Progenitor cell of endocrine pancreas (in vitro differentiated cells): ENCODE measurements around the gene ZXDB. TPM values are rescaled to one million over a fixed set of nuclear protein-coding genes. Genes with fewer than 3 reads are reported as not detected.

Experiments used
- DNase-seq: peaks from one replicate; pipeline ENCODE4 v3.0.0; 2021; ENCODE audit warnings: low spot score; ENCODE audit not compliant: unreplicated experiment
- H3K27ac Mint-ChIP-seq: 2 replicates; pipeline ENCODE4 v1.8.0; 2021; ENCODE audit warnings: mild to moderate bottlenecking, moderate library complexity, mixed read lengths
- H3K27me3 Mint-ChIP-seq: 2 replicates; pipeline ENCODE4 v1.8.0; 2021; ENCODE audit warnings: mixed read lengths
- H3K36me3 Mint-ChIP-seq: 2 replicates; pipeline ENCODE4 v1.8.0; 2022; ENCODE audit warnings: mixed read lengths; ENCODE audit not compliant: insufficient read depth
- H3K4me1 Mint-ChIP-seq: 2 replicates; pipeline ENCODE4 v1.8.0; 2021; ENCODE audit warnings: low read depth, mixed read lengths
- H3K4me3 Mint-ChIP-seq: 2 replicates; pipeline ENCODE4 v1.8.0; 2021; ENCODE audit warnings: low read depth, mild to moderate bottlenecking, moderate library complexity, mixed read lengths
- H3K9me3 Mint-ChIP-seq: 2 replicates; pipeline ENCODE4 v1.8.0; 2021; ENCODE audit warnings: low read depth, mixed read lengths
- total RNA-seq: library from RNA; stranded (reverse); gene quantifications from 2 replicates; pipeline ENCODE4 v1.2.1, GENCODE V29; 2021
- TF ChIP-seq, protein P1 (sequence below): fragments of 200-600 bp; sonication (generic); IDR thresholded peaks from one replicate; pipeline ENCODE4 v1.5.0; 2021; ENCODE audit warnings: antibody characterized with exemption, mild to moderate bottlenecking; ENCODE audit not compliant: unreplicated experiment

Gene ZXDB
- total RNA-seq, 1 donor from 2014 or later, result 8.0 TPM

DNA sequence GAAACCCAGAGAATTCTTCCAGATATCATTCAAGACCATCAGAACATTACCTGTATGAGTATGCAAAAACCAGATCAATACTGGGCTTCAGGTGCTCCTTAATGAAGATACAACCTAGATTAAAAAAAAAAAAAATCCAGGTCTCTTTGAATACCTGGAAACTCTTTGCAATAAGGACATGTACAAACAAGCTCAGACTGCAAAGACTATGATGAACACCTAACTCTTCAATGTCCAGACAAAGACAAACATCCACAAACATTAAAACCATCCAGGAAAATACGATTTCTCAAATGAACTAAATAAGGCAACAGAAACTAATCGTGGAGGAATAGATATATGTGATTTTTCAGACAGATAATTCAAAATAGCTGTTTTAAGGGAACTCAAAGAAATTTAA is 49.5 kb downstream of the ZXDB start:
- Mint-ChIP-seq H3K27ac (no peak overlapping the region), H3K4me3 (no peak overlapping the region), H3K9me3 (peaks cover 60% of the 10 kb centered on the region), H3K4me1 (no peaks in the 10 kb centered on the region), H3K27me3 (no peaks in the 10 kb centered on the region), H3K36me3 (peaks cover 1% of the 10 kb centered on the region)
- TF ChIP-seq, protein P1, sequence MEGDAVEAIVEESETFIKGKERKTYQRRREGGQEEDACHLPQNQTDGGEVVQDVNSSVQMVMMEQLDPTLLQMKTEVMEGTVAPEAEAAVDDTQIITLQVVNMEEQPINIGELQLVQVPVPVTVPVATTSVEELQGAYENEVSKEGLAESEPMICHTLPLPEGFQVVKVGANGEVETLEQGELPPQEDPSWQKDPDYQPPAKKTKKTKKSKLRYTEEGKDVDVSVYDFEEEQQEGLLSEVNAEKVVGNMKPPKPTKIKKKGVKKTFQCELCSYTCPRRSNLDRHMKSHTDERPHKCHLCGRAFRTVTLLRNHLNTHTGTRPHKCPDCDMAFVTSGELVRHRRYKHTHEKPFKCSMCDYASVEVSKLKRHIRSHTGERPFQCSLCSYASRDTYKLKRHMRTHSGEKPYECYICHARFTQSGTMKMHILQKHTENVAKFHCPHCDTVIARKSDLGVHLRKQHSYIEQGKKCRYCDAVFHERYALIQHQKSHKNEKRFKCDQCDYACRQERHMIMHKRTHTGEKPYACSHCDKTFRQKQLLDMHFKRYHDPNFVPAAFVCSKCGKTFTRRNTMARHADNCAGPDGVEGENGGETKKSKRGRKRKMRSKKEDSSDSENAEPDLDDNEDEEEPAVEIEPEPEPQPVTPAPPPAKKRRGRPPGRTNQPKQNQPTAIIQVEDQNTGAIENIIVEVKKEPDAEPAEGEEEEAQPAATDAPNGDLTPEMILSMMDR, result no peak
- no peak for DNase-seq

DNA sequence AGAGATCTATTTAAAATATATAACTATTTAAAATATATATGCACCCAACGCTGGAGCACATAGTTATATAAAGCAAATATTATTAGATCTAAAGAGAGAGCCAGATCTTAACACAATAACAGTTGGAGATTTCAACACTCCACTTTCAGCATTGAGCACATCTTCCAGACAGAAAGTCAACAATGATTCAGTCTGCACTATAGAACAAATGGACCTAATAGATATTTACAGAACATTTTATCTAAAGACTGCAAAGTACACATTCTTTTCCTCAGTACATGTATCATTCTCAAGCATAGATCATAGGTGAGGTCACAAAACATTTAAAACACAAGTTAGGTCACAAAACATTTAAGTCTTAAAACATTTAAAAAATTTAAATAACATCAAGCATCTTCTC is 51.9 kb downstream of the ZXDB start:
- Mint-ChIP-seq H3K4me3 (no peak overlapping the region), H3K4me1 (no peaks in the 10 kb centered on the region), H3K27me3 (no peaks in the 10 kb centered on the region), H3K27ac (no peak overlapping the region), H3K36me3 (peaks cover 1% of the 10 kb centered on the region), H3K9me3 (peaks cover 46% of the 10 kb centered on the region)
- TF ChIP-seq, protein P1, result no peak
- DNase-seq, result no peak

DNA sequence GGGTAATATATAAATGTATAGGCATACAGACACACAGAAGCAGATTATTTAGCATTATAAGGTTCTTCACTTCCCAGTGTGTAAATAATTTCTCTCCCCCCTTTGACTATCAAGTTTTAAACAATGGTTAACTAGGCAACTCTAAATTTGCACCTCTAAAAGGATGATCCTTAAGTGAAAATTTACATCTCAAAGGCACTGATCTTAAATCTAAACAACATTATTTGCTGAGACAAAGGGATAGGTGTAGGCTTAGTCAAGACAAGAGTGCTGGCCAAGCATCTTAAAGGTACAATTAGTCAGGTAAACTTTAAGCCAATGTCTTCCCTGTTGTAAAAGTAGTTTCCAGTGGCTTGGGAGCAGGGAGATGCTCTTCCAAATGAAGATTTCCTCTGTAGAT is 55.2 kb downstream of the ZXDB start:
- H3K9me3 Mint-ChIP-seq, result peaks cover 35% of the 10 kb centered on the region
- H3K27ac Mint-ChIP-seq, result no peak overlapping the region
- TF ChIP-seq, protein P1, result no peak
- H3K4me1 Mint-ChIP-seq, result no peaks in the 10 kb centered on the region
- no peak overlapping the region for H3K4me3 Mint-ChIP-seq
- DNase-seq, result no peak
- peaks cover 1% of the 10 kb centered on the region for H3K36me3 Mint-ChIP-seq
- no peaks in the 10 kb centered on the region for H3K27me3 Mint-ChIP-seq

Other genes starting within 250 kb of the ZXDB start
- gene NLRP2B, start 88.2 kb downstream of the ZXDB start, total RNA-seq, result not detected in 2 replicates